SKM-1 (cell line): ENCODE data around the gene FAM50B.
A peak's percentile ranks its signal among the peaks of the same experiment; 100 is the strongest.

ENCODE experiments used
- DNase-seq: peaks from one replicate; lab custom pipeline; 2025; ENCODE audit not compliant: unreplicated experiment; lab: John Stamatoyannopoulos, UW

The FAM50B gene, protein sequence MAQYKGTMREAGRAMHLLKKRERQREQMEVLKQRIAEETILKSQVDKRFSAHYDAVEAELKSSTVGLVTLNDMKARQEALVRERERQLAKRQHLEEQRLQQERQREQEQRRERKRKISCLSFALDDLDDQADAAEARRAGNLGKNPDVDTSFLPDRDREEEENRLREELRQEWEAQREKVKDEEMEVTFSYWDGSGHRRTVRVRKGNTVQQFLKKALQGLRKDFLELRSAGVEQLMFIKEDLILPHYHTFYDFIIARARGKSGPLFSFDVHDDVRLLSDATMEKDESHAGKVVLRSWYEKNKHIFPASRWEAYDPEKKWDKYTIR

DNA sequence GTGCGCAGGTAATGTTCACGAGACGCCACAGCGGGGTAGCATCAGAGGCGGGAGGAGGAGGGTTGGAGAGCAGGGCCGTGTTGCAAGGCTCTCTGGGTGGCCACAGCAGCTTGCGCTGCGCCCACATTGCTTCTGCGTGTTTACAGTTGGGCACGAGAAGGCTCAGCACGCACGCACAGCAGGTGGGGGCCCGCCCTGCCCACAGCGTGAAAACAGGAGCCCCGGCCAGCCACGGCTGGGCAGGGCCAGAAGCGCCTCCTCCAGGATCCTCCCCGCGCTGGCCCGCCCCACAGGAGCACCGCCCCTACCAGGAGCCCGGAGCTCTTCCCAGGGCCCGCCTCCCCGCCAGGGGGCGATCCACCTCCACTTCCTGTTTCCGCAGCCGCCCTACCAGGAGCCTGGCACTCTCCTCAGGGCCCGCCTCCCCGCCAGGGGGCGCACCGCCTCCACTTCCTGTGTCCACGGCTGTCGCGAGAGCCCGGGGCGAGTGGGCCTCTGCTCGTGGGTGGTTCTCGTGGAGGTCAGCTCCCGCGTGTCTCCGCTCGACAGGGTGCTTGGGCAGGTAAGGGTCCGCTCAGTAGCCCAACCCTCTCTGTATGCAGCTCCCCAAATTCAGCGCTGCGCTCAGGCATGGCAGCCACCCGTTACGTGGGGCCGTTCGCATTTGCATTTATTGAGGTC is at the start of gene FAM50B:
Gene FAM50B, plus strand, starts transcription at position 449 of the 681 bp plus-strand sequence. CDS start 439 bp downstream, outside the sequence.
- DNase-seq = peak; percentile 11

DNA sequence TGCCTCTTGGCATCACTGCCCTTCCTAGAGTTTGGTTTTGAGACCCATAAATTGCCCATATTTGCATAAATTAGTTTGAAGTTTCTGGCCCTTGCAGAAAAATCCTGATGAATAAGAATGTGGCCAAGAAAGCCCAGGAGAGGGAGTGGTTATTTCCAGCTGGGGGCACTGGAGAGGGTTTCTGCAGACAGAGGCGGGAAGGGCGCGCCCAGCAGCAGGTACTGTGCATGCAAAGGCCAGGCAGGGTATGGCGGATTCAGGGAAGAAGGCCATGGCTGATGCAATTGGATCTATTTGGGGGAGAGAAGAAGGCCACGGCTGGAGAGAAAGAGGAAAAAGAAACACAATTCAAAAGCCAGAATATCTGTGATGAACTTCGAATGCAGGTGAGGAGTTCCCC is 49.5 kb upstream of the FAM50B start:
- DNase-seq = no peak

DNA sequence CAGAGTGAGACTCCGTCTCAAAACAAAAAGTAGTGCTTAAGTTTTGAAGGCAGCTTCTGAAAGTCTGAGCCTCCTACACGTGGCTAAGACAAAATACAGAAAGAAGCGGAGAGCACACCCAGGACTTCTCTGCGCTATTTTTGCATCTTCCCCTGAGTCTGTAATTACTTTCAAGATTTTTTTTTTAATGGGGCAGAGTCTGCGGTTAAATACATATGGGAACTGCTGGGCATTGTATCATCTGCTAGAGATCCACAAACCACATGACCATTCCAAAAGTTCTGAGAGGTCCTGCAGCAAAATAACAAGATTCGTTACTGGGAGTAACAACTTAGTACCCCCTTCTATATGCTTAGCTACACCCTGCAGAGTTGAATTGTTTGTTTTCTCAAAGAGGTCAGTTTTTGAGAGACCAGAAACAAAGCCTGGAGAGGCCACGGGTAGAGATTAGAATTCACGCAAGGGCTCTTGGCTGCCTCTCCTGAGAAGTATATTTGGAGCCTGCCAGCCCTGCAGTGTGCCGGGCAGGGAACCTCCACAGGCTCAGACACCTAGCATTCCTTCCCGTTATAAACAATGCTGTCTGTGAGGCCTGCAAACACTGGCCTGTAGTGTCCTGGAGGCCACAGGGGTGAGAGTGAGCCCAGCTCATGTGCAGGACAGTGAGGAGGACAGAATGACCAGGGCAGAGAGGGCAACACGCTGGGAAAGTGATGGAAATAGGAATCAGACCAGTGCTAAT is 48.2 kb upstream of the FAM50B start:
- no peak for DNase-seq

DNA sequence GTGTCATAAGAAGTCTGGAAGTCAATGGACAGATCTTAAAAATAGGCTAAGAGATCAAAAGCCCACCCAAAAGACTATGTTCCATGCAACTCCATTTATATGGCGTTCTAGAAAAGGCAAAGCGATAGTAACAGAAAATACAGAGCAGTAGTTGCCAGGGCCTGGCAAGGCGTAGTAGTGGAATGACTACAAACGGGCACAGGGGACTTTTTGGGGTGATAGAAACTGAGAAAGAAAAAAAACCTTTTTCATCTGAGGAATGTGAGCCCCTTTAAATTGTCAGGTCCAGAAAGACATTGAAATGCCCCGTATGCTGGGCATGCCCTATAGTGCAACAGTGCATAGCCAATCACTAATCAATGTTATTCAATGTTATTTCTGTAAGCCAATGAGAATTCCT is 47.2 kb upstream of the FAM50B start:
- DNase-seq = no peak

DNA sequence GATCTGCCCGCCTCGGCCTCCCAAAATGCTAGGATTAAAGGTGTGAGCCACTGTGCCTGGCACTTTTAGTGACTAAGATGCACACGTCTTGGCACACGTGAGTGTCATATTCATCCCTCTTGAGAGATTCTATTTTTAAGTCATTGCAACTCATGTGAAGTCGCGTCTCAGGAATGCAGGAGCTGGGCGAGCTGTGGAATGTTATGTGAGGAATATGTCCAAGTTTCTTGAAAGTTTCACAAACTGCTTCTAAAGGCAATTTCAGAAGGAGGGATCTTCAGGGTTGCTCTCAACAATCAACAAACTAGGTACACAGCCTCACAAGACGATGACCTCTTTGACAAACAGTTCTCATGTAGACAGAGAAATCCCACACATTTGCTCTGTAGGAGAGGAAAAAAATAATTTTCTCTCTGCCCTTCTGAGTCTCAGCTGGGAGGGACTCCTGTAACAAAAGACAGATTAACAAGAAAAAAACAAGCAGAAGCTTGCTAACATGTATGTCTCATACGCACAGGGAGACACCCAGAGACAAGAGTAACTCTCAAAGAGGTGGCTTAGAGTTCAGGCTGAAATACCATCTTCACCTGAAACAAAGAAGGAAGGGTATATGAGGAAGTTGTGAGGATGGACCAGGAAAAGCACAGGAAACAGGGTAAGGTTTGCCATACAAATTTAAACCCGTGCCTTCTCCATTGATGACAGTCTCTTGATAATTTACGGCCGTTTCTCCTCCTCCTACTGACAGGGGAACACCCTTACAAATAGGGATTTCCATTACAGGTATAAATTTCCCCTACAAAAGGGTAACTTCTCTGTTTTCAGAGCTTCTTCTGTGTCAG is 45.3 kb upstream of the FAM50B start:
- no peak for DNase-seq

DNA sequence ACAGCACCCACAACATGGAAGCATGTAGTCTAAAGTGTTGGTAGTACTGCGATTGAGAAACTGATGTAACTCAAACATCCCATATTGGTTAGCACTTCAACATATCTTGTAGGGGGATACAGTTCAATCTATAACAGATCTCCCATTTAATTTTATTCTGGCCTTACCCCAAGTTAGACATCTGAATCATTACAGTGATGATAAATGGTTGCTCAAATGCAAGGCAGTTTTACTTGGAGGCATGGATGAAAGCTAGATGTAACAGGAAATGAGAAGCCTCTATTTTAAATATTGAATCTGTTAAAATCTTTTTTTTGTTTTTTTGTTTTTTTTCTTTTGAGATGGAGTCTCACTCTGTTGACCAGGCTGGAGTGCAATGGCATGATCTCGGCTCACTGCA is 44.2 kb upstream of the FAM50B start:
- no peak for DNase-seq

DNA sequence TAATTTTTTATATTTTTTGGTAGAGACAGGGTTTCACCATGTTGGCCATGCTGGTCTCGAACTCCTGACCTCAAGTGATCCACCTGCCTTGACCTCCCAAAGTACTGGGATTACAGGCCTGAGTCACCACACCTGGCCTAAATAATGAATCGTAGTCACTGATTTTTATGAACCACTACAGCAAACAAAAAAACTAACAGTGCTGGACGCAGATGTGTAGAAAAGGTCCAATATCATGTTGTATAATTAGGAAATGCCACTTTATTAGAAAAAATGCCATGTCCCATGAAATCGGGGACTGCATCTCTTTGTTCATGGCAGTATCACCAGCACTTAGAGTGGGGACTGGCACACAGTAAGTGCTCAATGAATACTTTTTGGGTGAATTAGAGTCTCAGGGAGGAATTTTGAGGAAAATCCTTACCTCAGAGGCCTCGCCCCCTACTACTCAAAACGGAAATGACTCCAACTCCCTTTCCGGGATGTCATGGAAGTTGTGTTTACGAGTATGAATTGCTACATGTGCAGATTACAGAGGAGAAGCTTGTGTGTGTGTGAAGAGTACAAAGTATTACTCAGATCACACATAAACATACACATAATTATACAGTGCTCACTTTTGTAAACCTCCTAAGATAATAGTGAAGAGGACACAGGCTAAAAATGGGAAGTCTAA is 43.6 kb upstream of the FAM50B start:
- DNase-seq = no peak

DNA sequence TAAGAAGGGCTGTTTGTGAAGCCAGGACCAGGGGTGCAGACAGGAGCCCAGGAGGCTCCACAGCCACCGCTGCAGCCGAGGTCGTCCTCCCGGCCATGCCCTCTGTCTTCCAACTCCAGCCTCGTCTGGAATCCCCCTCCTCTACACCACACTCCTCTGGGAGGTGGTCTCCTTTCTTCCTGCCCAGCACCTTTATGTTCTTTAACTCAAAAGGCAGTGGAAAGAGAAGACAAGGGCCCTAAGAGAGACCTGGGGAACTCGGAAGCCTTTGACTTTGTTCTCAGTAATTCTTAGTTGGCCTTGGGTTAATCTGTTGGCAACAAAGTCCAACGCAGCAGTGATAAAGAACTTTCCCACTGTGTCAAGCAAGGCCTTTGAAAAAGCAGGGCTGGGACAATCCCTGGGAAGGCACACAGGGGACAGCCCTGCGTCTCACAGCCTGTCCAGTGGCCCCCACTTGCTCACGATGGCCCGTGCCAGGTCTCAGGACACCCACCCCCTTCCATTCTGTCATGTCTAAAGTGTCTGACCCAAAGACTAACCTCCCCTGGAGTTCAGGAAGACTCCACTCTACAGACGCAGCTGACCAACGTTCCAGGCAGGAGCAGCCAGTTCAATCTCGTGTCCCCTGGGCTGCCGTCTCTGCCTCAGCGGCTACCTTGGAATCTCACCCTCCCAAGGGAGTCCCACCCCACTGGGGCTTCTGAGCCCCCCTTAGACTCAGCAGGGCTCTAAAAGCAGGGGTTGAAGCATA is 42.8 kb upstream of the FAM50B start:
- no peak for DNase-seq

DNA sequence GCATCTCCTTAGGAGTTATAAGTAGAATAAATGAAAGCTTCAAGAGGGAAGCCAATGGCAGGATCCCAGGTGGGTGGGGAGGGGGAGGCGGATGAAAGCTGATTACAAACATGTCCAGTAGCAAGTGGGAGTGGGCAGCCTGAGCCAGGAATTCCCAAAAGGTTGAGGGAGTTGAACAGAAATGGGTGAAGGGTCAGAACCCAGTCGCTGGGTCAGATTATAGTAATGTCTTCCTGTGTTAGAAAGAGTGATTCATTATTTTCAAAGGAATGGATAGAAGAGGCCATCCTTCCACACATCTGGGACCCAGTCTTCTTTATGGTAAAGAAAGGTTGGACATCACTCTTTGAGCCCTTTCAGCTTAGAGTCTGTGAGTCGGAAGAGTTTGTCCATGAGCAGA is 41.0 kb upstream of the FAM50B start:
- DNase-seq = no peak

DNA sequence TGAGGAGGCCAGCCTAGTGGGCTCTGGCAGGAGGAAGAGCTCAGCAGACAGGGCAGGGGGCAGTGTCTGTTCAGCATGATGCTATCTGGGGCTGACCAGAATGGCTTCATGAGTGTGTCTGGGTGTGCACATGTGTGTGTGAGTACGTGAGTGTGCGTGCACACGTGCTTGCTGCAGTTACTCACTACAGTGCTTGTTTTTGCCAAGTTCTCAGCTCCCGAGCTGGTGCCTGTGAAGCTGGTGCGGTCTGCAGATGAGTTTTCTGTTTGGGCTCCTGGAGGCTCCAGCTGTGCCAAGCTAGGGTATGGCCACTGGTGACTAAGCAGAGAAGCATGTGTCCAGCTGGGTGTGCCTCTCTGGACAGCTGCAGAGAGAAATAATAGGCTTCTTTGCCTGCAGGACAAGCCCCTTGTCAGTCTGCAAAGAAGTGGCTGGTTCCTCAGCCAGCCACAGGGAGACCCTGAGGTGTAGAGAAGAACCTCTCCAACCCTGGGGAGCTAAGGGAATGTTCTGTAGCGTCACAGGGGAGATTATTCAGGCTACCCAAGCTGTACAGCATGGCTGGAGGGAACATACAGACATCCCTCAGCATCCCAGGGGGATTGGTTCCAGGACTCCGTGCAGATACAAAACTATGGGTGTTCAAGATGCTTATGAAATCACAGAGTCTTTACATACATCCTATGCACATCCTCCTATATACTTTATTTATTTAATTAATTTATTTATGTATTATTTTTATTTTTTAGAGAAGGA is 40.2 kb upstream of the FAM50B start:
- DNase-seq = no peak

DNA sequence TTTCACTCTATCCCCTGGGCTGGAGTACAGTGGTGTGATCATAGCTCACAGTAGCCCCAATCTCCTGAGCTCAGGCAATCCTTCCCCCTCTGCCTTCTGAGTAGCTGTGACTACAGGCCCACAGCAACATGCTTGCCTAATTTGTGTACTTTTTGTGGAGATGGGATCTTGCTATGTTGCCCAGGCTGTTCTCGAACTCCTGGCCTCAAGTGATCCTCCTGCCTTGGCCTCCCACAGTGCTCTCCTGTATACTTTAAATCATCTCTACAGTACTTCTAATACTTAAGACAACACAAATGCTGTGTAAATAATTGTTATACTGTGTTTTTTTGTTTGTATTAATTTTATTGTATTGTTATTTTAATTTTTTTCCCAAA is 39.7 kb upstream of the FAM50B start:
- no peak for DNase-seq

DNA sequence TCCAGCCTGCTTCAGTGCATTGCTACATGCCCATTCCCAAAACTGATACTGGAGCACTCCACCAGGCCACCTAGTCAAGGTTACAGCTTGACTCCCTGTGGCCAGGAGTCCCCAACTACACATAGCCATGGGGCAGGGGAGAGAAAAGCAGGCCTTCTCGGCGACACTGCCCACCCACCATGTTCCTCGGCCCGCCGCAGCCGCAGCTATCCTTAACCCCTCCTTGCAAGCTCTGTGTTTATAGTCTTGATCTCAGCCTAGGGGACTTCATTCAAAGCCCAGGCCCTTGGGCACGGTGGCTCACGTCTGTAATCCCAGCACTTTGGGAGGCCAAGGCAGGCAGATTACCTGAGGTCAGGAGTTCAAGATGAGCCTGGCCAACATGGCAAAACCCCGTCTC is 39.2 kb upstream of the FAM50B start:
- DNase-seq = no peak

DNA sequence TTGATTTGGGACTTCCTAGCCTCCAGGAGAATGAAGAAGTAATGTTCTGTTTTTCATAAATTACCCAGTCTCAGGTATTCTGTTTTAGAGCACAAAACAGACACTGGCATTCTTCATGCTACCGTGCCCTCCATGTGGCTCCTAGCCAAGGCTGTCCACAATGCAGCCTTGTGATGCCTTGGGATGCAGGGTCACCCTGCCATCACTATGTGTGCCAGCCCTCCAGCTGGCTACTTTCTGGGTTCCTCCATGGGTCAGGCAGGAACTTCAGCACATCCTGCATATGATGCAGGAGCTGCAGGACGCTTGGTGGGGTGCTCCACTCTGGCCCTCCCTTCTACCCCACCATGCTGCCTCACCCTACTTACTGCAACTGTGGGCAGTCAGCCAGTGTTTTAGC is 38.0 kb upstream of the FAM50B start:
- no peak for DNase-seq

DNA sequence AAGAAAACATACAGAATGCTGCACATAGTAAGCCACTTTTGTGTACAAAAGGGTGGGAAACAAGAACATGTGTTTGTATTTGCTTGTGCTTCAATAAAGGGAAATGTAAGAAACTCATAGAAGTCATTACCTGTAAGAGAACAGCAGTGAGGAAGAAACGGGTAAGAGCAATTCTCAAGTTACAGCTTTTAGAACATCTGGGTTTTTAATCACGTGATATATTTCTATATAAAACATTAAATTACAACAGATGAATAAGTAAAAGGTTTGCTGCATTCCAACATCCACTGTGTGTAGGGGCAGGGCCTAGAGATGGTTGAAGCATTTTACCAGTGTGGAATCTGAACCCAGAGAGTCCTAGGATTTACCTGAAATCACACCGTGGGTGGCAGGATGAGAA is 36.6 kb upstream of the FAM50B start:
- no peak for DNase-seq

DNA sequence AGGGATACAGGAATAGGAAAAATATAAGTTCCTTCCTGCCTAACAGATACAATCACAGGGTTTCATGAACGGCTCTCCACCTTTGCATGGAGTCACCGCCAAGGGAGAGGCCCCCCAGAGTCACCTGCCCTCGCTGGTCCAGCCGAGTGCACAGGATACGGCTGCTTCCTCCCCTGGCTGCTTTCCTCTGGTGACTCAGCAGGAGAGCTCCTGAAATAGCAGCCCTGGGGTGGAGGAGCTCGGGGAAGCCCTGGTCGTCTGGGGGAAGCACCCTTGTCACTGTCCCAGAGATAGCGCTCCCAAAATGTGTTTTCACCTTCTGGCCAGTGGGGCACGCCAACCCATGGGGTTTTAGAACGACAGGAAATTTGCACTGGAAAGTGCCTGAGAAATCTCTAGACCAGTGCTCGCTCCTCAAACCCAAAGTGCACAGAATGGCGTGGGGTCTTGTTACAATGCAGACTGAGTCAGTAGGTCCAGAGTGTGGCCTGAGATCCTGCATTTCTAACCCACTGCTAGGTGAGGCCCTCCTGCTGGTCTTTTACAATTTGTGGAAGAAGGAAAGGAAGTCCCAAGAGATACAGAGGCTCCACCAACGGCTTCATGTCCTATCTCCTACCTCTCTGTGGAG is 35.9 kb upstream of the FAM50B start:
- no peak for DNase-seq

DNA sequence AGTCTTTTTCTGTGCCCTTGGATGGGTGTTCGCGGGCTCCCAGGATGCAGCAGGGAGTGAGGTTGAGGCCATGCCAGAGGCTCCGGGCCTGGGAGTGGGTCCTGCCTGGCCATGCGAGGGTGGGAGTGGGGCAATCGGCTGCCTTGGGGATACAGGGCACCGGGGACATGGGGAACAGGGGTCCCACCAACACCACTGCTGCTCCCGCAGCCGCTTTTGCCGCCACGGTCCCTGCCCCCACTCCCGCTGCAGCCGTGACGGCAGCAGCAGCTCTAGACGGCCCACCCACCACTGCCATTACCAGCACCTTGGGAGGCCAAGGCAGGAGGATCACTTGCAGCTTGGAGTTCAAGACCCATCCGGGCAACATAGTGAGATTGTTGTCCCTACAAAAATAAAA is 35.3 kb upstream of the FAM50B start:
- no peak for DNase-seq

DNA sequence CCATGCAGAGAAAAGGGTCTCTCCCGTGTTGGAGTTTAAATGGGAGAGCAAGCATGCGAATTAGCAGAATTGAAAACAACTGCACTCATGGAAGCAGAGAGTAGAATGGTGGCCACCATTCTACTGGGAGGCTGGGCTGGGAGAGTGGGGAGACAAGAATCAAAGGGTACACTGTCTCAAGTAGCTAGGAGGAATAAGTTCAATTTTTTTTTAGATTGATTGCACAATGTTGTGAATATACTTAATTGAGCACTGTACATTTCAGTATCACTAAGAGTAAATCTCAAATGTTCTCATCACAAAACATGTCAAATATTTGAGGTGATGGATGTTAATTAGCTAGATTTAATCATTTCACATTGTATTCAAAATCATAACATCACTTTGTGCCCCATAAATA is 34.6 kb upstream of the FAM50B start:
- no peak for DNase-seq

DNA sequence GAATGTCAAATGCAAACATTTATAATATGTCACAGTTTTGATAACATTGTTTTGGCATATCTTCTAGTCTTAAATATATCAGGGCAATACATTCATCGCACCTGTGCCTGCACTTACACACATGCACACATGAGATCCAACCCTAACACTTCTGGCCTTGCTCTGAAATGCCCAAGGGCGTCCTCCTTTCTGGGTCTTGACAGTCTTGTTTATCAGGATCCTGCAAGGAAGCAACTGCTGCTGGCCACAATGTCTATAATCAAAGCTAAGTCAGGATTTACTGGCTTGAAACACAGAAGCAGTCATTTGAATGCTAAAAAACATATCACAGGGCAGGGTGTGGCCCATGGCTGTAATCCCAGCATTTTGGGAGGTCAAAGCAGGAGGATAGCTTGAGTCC is 32.9 kb upstream of the FAM50B start:
- DNase-seq = no peak
